ENCODE results near the gene CFAP221.

- no peak for TF ChIP-seq POLR2A (IDR thresholded peaks at IDR 0.05)
- TF ChIP-seq CTCF (IDR thresholded peaks at IDR 0.05): no peak
- no peak for TF ChIP-seq EP300 (IDR thresholded peaks at IDR 0.05)
- no peak for TF ChIP-seq POLR2AphosphoS5 (IDR thresholded peaks at IDR 0.05)
Measured at GRCh38 chr2:119590873-119591272, 46.6 kb downstream of the CFAP221 start.

Data from sigmoid colon (tissue), 4 donors.